Ascending aorta (tissue), 2 donors: ENCODE results near the gene NINJ1. TPM values are rescaled to one million over a fixed set of nuclear protein-coding genes. Genes with fewer than 3 reads are reported as not detected.
A peak's percentile ranks its signal among the peaks of the same experiment; 100 is the strongest.
"Not testable (repeated sequence)": the region's sequence is repeated elsewhere in the genome, so short reads cannot be mapped to it uniquely, and the experiment has no call there.

ENCODE experiments used
- DNase-seq, 2 donors: peaks; one replicate each; pipeline ENCODE4 v3.0.0-alpha.2; 2019; ENCODE audit warnings: low spot score in 2 of 2
- H3K27ac ChIP-seq, 2 donors: fragments of 200-600 bp; sonication (generic); one replicate each; pipeline ENCODE4 v1.5.1; 2016 to 2017; ENCODE audit warnings: mild to moderate bottlenecking in 1 of 2
- H3K27me3 ChIP-seq: fragments of 200-600 bp; sonication (generic); one replicate; pipeline ENCODE4 v1.5.1; 2017
- H3K36me3 ChIP-seq, 2 donors: fragments of 200-600 bp; sonication (generic); one replicate each; pipeline ENCODE4 v1.5.1; 2016
- H3K4me1 ChIP-seq, 2 donors: fragments of 200-600 bp; sonication (generic); one replicate each; pipeline ENCODE4 v1.5.1; 2016 to 2017; ENCODE audit warnings: mild to moderate bottlenecking in 1 of 2
- H3K4me3 ChIP-seq, 2 donors: fragments of 200-600 bp; sonication (generic); one replicate each; pipeline ENCODE4 v1.5.1; 2016 to 2017; ENCODE audit warnings: mild to moderate bottlenecking in 1 of 2
- H3K9me3 ChIP-seq, 2 donors: fragments of 200-600 bp; sonication (generic); one replicate each; pipeline ENCODE4 v1.5.1; 2016
- intact Hi-C: fragments of 100-400 bp; cut with DNase I; formaldehyde crosslinking; loops from one replicate; pipeline ENCODE4 v1.15.1; 2023
- total RNA-seq: library from RNA; depleted of rRNA; stranded (reverse); fragments of >200 nt; gene quantifications from one replicate; pipeline ENCODE4 v1.1.0, GENCODE V29; 2016
- TF ChIP-seq, protein P1 (sequence below), 3 experiments: fragments of 200-600 bp in 2 of 3; fragments of 450-650 bp in 1 of 3; sonication (generic) in 2 of 3; IDR thresholded peaks; one replicate each; pipeline ENCODE4 v1.5.1; 2016 to 2019; ENCODE audit warnings: antibody characterized with exemption in 3 of 3, mild to moderate bottlenecking in 1 of 3, moderate library complexity in 1 of 3

The NINJ1 gene
- total RNA-seq, 1 donor from 2014 or later, result 156 TPM

DNA sequence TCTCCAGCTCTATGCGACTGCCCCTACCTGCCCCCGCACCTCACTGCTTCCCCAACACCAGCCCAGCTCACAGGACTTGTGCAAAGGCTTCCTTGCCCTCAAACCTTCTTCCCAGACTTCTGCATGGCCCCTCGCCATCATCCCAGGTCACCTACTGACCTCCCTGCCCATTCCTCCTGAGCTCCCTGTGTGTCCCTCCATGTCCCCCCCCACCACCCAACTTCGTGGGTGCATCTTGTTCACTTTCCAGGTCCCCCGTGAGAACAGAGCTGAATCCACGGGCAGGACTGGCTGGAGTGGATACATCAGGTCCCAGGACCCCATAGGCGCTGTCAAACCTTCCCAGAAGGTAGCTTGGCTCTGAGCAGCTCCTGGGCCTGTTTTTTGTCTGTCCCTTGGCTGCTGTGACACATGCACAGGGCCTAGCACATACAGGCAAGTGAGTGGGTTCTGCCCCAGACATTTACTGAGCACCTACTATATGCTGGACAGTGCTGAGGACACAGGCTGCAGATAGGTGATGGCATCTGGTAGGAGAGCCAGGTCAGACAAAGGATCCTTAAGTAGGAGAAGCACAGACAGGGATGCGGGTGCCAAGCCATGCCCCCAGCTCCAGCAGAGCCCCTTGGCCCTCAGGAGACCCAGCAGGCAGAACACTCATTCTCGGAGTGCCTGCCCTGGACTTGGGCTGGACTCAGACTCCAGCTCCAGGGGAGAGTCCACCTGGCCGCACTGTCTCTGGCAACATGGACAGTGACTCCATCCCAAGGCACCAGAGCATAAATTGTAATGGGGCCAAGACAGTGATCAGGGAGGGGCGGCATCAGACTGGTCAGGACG is 15.0 kb downstream of the NINJ1 start:
- H3K4me3 ChIP-seq, result no peak overlapping the region
- TF ChIP-seq, protein P1, sequence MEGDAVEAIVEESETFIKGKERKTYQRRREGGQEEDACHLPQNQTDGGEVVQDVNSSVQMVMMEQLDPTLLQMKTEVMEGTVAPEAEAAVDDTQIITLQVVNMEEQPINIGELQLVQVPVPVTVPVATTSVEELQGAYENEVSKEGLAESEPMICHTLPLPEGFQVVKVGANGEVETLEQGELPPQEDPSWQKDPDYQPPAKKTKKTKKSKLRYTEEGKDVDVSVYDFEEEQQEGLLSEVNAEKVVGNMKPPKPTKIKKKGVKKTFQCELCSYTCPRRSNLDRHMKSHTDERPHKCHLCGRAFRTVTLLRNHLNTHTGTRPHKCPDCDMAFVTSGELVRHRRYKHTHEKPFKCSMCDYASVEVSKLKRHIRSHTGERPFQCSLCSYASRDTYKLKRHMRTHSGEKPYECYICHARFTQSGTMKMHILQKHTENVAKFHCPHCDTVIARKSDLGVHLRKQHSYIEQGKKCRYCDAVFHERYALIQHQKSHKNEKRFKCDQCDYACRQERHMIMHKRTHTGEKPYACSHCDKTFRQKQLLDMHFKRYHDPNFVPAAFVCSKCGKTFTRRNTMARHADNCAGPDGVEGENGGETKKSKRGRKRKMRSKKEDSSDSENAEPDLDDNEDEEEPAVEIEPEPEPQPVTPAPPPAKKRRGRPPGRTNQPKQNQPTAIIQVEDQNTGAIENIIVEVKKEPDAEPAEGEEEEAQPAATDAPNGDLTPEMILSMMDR (IDR thresholded peaks at IDR 0.05), result no peak
- peak in 1 of 2 donors; percentile 63 for DNase-seq
- intact Hi-C loops, result loop anchor here (2.0 kb wide), 1 partner anchor 20 kb away; no protein-coding TSS in a partner anchor
- peaks cover 0 to 22% of the 10 kb centered on the region in 2 donors for H3K4me1 ChIP-seq
- H3K27me3 ChIP-seq, result no peaks in the 10 kb centered on the region
- no peaks in the 10 kb centered on the region for H3K9me3 ChIP-seq
- H3K36me3 ChIP-seq, result peaks cover 29% of the 10 kb centered on the region in 2 donors
- H3K27ac ChIP-seq, result peak overlapping the region; percentile 67 to 72

DNA sequence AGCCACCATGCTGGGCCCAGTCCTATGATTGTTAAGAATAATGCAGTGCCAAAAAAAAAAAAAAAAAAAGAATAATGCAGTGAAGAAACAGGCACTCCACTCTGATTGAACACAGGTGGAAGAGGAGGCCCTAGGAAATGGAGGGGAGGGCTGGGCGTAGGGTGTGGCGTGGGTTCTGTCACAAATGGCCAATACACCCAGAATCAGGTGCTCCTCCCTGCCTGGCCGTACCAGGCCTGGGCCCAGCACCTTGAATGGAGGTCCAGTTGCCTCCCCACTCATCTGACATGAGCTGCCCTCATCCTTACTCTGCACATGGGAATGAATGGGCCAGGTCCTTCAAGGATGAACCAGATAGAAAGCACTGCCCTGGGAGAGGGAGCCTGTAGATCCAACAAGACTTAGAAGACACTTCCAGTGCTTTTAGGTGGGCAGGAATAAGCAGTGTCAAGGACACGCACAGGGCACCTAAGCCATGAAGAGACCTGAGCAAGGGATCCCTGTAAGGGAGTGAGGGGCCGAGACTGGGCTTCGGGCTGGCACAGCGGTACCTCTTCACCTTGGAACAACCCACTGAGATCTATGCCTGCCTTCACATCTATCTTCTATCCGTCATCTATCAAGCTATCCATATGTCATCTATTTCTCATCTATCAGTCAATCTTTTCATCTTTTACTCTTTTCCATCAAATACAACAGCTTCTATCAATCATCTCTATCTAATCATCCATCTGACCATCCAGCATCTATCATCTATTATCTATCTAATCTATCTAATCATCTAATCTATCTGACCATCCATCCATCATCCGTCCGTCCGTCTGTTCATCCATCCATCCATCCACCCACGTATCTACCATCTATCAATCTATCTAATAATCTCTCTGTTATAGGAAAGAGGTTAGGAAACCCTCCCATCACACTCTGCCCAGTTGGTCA is 15.9 kb downstream of the NINJ1 start:
- Histone ChIP-seq H3K4me3 (no peak overlapping the region), H3K4me1 (peaks cover 0 to 22% of the 10 kb centered on the region in 2 donors), H3K9me3 (no peaks in the 10 kb centered on the region), H3K27ac (no peak overlapping the region), H3K36me3 (peaks cover 27 to 29% of the 10 kb centered on the region in 2 donors), H3K27me3 (no peaks in the 10 kb centered on the region)
- DNase-seq, result peak in 1 of 2 donors; percentile 54
- TF ChIP-seq, protein P1 (IDR thresholded peaks at IDR 0.05), result no peak
- intact Hi-C loops, result loop anchor here (2.0 kb wide), 1 partner anchor 19 kb away; no protein-coding TSS in a partner anchor

DNA sequence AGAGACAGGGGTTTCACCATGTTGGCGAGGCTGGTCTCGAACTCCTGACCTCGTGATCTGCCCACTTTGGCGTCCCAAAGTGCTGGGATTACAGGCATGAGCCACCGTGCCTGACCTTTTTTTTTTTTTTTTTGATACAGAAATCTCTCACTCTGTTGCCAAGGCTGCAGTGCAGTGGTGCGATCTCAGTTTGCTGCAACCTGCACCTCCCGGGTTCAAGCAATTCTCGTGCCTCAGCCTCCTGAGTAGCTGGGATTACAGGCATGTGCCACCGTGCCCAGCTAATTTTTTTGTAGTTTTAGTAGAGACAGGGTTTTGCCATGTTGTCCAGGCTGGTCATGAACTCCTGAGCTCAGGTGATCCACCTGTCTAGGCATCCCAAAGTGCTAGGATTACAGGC is 16.5 kb downstream of the NINJ1 start:
- H3K4me3 ChIP-seq, H3K9me3 ChIP-seq, H3K27me3 ChIP-seq, intact Hi-C loops, H3K27ac ChIP-seq: not testable (repeated sequence)
- Histone ChIP-seq H3K4me1 (peaks cover 0 to 22% of the 10 kb centered on the region in 2 donors), H3K36me3 (peaks cover 28 to 29% of the 10 kb centered on the region in 2 donors)
- DNase-seq, result peak in 1 of 2 donors; percentile 45

DNA sequence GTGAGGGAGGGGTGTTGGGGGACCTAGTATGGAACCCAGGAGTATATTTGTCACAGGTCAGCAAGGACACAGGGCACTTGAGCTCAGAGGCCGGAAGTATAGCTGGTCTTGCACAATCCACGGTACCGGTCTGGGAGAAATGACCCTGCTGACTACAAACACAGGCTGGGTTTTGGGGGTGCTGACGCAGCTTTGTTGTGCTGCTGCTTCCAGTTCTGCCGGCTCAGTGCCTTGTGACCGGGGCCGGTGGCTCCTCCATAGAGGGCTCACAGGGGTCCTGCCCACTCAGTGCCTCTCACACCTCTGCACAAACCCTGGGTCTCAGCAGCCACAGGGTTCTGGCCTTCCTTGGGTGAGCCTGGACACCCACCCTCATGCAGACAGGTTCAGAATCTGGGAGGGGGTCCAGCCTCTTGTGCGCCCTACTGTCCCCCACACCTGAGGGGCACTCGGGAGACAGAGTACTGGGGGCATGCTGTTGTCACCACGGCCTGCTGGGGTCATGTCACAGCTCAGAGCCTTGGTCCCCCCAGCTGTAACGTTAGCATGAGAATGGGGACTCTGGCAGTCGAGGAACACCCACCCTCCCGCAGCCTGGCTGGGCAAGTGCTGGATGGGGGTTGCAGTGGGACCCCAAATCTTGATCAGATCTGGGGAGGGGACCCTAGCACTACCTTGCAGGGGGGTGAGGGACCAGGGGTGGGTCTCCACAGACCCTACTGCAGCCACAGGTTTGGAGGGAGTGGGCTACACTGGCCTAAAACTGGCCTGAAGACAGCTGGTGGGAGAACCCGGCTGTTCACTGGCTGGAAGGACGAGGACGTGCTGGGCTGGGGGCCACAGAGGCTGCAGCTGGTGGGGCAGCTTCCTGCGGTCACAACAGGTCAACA is 17.7 kb downstream of the NINJ1 start:
- TF ChIP-seq, protein P1 (IDR thresholded peaks at IDR 0.05), result no peak
- peaks cover 33% of the 10 kb centered on the region in 2 donors for H3K36me3 ChIP-seq
- no peaks in the 10 kb centered on the region for H3K27me3 ChIP-seq
- H3K4me1 ChIP-seq, result peaks cover 0 to 22% of the 10 kb centered on the region in 2 donors
- H3K9me3 ChIP-seq, result no peaks in the 10 kb centered on the region
- H3K4me3 ChIP-seq, result no peak overlapping the region
- intact Hi-C loops, result no loop called here
- peak; percentile 76 to 88 for DNase-seq
- peak overlapping the region; percentile 59 to 63 for H3K27ac ChIP-seq

DNA sequence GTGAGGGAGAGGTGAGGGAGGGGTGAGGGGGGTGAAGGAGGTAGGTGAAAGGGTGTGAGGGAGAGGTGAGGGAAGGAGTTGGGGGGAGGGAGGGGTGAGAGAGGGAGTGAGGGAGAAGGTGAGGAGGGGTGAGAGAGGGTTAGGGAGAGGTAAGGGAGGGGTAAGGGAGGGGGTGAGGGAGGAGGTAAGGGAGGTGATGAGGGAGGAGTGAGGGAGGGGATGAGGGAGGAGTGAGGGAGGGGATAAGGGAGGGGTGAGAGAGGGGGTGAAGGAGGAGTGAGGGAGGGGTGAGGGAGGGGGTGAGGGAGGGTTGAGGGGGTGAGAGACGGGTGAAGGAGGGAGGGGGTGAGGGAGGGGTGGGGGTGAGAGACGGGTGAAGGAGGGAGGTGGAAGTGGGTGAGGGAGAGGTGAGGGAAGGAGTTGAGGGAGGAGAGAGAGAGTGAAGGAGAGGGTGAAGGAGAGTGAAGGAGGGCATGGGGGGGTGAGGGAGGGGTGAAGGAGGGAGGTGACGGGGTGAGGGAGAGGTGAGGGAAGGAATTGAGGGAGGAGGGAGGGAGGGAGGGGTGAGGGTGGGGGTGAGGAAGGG is 18.5 kb downstream of the NINJ1 start:
- Histone ChIP-seq H3K27me3 (no peaks in the 10 kb centered on the region), H3K36me3 (peaks cover 36 to 38% of the 10 kb centered on the region in 2 donors), H3K4me1 (peaks cover 0 to 19% of the 10 kb centered on the region in 2 donors), H3K27ac (no peak overlapping the region), H3K4me3 (no peak overlapping the region), H3K9me3 (no peaks in the 10 kb centered on the region)
- TF ChIP-seq, protein P1 (IDR thresholded peaks at IDR 0.05), result no peak
- intact Hi-C loops, result no loop called here
- no peak for DNase-seq
